Measurements from ENCODE around the gene ANKRD11.

ANKRD11 gene

DNA sequence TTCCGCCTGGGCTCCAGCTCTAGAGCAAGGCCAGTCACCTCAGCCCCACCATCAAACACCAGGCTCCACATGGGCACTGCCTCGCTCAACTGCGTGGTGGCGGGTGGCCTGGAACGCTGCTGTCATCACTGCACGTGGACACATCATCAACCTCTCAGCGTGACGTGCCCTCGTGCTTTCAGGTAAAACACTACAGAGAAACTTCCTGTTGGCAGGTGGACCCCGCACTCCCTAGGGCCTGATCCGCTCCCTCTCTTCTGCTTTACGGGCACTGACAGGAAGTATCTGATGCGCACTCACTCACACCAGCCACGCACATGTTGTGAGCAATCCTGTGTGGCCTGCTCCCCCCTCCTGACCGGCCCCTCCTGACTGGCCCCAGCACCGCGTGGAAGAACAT lies 87.4 kb downstream of the ANKRD11 start:
- Histone ChIP-seq H4K20me1 (ENCODE audit: insufficient read depth, low read length, poor library complexity, severe bottlenecking) (peaks cover 54% of the 10 kb centered on the region), H3K9ac (ENCODE audit: low read depth, low read length, poor library complexity, severe bottlenecking) (no peak overlapping the region), H3K36me3 (ENCODE audit: insufficient read depth, low read length) (no peaks in the 10 kb centered on the region), H2AFZ (ENCODE audit: low read length) (no peak overlapping the region), H3K9me3 (ENCODE audit: insufficient read depth, low read depth, low read length) (no peaks in the 10 kb centered on the region), H3K9me2 (replicated peaks; ENCODE audit: low read depth, low read length) (no peaks in the 10 kb centered on the region), H3K79me2 (ENCODE audit: insufficient read depth, low read length) (peaks cover 87% of the 10 kb centered on the region), H3F3A (ENCODE audit: low read depth) (no peaks in the 10 kb centered on the region), H3K4me2 (ENCODE audit: low read depth, low read length, poor library complexity, severe bottlenecking) (no peak overlapping the region), H3K27me3 (ENCODE audit: insufficient read depth, low read length, poor library complexity, severe bottlenecking) (no peaks in the 10 kb centered on the region), H3K4me3 (ENCODE audit: low read length, poor library complexity, severe bottlenecking) (no peak overlapping the region), H3K4me1 (ENCODE audit: insufficient read depth, low read length, poor library complexity, severe bottlenecking) (peaks cover 10% of the 10 kb centered on the region)
- TF ChIP-seq EZH2phosphoT487 (IDR thresholded peaks at IDR 0.05; ENCODE audit: borderline replicate concordance): no peak
- TF ChIP-seq, protein P1, sequence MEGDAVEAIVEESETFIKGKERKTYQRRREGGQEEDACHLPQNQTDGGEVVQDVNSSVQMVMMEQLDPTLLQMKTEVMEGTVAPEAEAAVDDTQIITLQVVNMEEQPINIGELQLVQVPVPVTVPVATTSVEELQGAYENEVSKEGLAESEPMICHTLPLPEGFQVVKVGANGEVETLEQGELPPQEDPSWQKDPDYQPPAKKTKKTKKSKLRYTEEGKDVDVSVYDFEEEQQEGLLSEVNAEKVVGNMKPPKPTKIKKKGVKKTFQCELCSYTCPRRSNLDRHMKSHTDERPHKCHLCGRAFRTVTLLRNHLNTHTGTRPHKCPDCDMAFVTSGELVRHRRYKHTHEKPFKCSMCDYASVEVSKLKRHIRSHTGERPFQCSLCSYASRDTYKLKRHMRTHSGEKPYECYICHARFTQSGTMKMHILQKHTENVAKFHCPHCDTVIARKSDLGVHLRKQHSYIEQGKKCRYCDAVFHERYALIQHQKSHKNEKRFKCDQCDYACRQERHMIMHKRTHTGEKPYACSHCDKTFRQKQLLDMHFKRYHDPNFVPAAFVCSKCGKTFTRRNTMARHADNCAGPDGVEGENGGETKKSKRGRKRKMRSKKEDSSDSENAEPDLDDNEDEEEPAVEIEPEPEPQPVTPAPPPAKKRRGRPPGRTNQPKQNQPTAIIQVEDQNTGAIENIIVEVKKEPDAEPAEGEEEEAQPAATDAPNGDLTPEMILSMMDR (conservative IDR thresholded peaks at IDR 0.05; ENCODE audit: low read length): no peak

- H3K4me1 ChIP-seq (ENCODE audit: insufficient read depth, low read length, poor library complexity, severe bottlenecking): no peaks in the 10 kb centered on the region
- no peaks in the 10 kb centered on the region for H3K9me3 ChIP-seq (ENCODE audit: insufficient read depth, low read depth, low read length)
- no peaks in the 10 kb centered on the region for H3K27me3 ChIP-seq (ENCODE audit: insufficient read depth, low read length, poor library complexity, severe bottlenecking)
- H2AFZ ChIP-seq (ENCODE audit: low read length): no peak overlapping the region
- H4K20me1 ChIP-seq (ENCODE audit: insufficient read depth, low read length, poor library complexity, severe bottlenecking): peaks cover 51% of the 10 kb centered on the region
- no peak overlapping the region for H3K4me2 ChIP-seq (ENCODE audit: low read depth, low read length, poor library complexity, severe bottlenecking)
- no peaks in the 10 kb centered on the region for H3F3A ChIP-seq (ENCODE audit: low read depth)
- TF ChIP-seq, protein P1 (conservative IDR thresholded peaks at IDR 0.05; ENCODE audit: low read length): no peak
- TF ChIP-seq EZH2phosphoT487 (IDR thresholded peaks at IDR 0.05; ENCODE audit: borderline replicate concordance): no peak
- H3K9me2 ChIP-seq (replicated peaks; ENCODE audit: low read depth, low read length): no peaks in the 10 kb centered on the region
- no peak overlapping the region for H3K9ac ChIP-seq (ENCODE audit: low read depth, low read length, poor library complexity, severe bottlenecking)
- no peak overlapping the region for H3K4me3 ChIP-seq (ENCODE audit: low read length, poor library complexity, severe bottlenecking)
- H3K36me3 ChIP-seq (ENCODE audit: insufficient read depth, low read length): no peaks in the 10 kb centered on the region; the same call in 1 of the 2 replicates
- peaks cover 87% of the 10 kb centered on the region for H3K79me2 ChIP-seq (ENCODE audit: insufficient read depth, low read length)
Observed at GRCh38 chr16:89401641-89402445, 88.5 kb downstream of the ANKRD11 start.

DNA sequence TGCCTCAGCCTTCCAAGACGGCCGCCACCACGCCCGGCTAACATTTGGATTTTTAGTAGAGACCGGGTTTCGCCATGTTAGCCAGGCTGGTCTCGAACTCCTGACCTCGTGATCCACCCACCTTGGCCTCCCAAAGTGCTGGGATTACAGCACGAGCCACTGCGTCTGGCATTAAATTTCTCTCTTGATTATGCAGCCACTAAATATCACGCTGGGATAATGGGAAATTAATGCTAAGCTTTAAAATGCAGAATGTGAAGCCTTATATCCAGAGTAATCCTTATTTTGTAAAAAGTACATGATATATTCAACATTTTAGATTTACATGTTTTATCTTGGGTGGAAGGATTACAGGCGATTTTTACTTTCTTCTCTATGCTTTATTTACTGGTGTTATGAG lies 89.2 kb downstream of the ANKRD11 start:
- H2AFZ ChIP-seq (ENCODE audit: low read length): no peak overlapping the region
- H3K4me3 ChIP-seq (ENCODE audit: low read length, poor library complexity, severe bottlenecking): no peak overlapping the region
- H4K20me1 ChIP-seq (ENCODE audit: insufficient read depth, low read length, poor library complexity, severe bottlenecking): peaks cover 46% of the 10 kb centered on the region
- no peaks in the 10 kb centered on the region for H3F3A ChIP-seq (ENCODE audit: low read depth)
- TF ChIP-seq, protein P1 (conservative IDR thresholded peaks at IDR 0.05; ENCODE audit: low read length): no peak
- no peak for TF ChIP-seq EZH2phosphoT487 (IDR thresholded peaks at IDR 0.05; ENCODE audit: borderline replicate concordance)
- no peaks in the 10 kb centered on the region; the same call in 1 of the 2 replicates for H3K36me3 ChIP-seq (ENCODE audit: insufficient read depth, low read length)
- H3K9me2 ChIP-seq (replicated peaks; ENCODE audit: low read depth, low read length): no peaks in the 10 kb centered on the region
- no peak overlapping the region for H3K9ac ChIP-seq (ENCODE audit: low read depth, low read length, poor library complexity, severe bottlenecking)
- no peak overlapping the region for H3K4me2 ChIP-seq (ENCODE audit: low read depth, low read length, poor library complexity, severe bottlenecking)
- H3K79me2 ChIP-seq (ENCODE audit: insufficient read depth, low read length): peaks cover 87% of the 10 kb centered on the region
- no peaks in the 10 kb centered on the region for H3K27me3 ChIP-seq (ENCODE audit: insufficient read depth, low read length, poor library complexity, severe bottlenecking)
- H3K4me1 ChIP-seq (ENCODE audit: insufficient read depth, low read length, poor library complexity, severe bottlenecking): no peaks in the 10 kb centered on the region
- H3K9me3 ChIP-seq (ENCODE audit: insufficient read depth, low read depth, low read length): no peaks in the 10 kb centered on the region

Measured in Loucy (cell line).